Breast epithelium (tissue), 4 donors: ENCODE results near the gene PTPRN2. TPM values are rescaled to one million over a fixed set of nuclear protein-coding genes. Genes with fewer than 3 reads are reported as not detected.

Experiments
- DNase-seq, 2 donors: peaks; one replicate each; pipeline ENCODE4 v3.0.0-alpha.2; 2019; ENCODE audit warnings: low spot score in 2 of 2
- H3K27ac ChIP-seq, 2 donors: fragments of 200-600 bp; sonication (generic) in 1 of 2; one replicate each; pipeline ENCODE4 v1.5.1; 2016 to 2019; ENCODE audit warnings: mild to moderate bottlenecking in 1 of 2
- H3K27me3 ChIP-seq, 2 donors: fragments of 200-600 bp; sonication (generic) in 1 of 2; one replicate each; pipeline versions ENCODE4 v1.5.1 to v1.6.0; 2017 to 2019; ENCODE audit warnings: control low read depth in 1 of 2, mild to moderate bottlenecking in 1 of 2
- H3K36me3 ChIP-seq: fragments of 200-600 bp; one replicate; pipeline ENCODE4 v1.5.1; 2019
- H3K4me1 ChIP-seq, 2 donors: fragments of 200-600 bp; sonication (generic); one replicate each; pipeline ENCODE4 v1.5.1; 2016 to 2019; ENCODE audit warnings: control low read depth in 1 of 2
- H3K4me3 ChIP-seq, 3 donors: fragments of 200-600 bp; sonication (generic); 1 replicate in 2 of 3; 2 replicates in 1 of 3; pipeline ENCODE4 v1.5.1; 2016 to 2019; ENCODE audit warnings: mild to moderate bottlenecking in 3 of 3, moderate library complexity in 2 of 3
- H3K9me3 ChIP-seq, 2 donors: fragments of 200-600 bp; sonication (generic) in 1 of 2; one replicate each; pipeline ENCODE4 v1.5.1; 2016 to 2019; ENCODE audit warnings: control low read depth in 1 of 2
- CTCF ChIP-seq, 3 donors: fragments of 450-650 bp; IDR thresholded peaks; one replicate each; pipeline ENCODE4 v1.5.1; 2016 to 2017; ENCODE audit warnings: antibody characterized with exemption in 3 of 3, mild to moderate bottlenecking in 3 of 3, moderate library complexity in 3 of 3
- POLR2A ChIP-seq: fragments of 450-650 bp; IDR thresholded peaks from one replicate; pipeline ENCODE4 v1.6.1; 2016; ENCODE audit warnings: antibody characterized with exemption, mild to moderate bottlenecking, moderate library complexity
- POLR2AphosphoS5 ChIP-seq, 3 donors: sonication (generic); formaldehyde crosslinking; IDR thresholded peaks; one replicate each; pipeline ENCODE4 v1.6.1; 2017; ENCODE audit warnings: antibody characterized with exemption in 3 of 3
- intact Hi-C: fragments of 100-400 bp; cut with DNase I; formaldehyde crosslinking; loops from one replicate; pipeline ENCODE4 v1.15.1; 2023; ENCODE audit warnings: low total_unique reads
- total RNA-seq, 3 donors: library from RNA; depleted of rRNA; stranded (reverse); fragments of >200 nt; gene quantifications; one replicate each; pipeline ENCODE4 v1.1.0, GENCODE V29; 2016

The PTPRN2 gene
- total RNA-seq, 3 donors from 2014 or later: 1.6 to 2.2 (median 2.2) TPM

GRCh38 chr7:157840914-157841772 lies 746.5 kb downstream of the PTPRN2 start:
- Histone ChIP-seq H3K9me3 (peaks cover 0 to 5% of the 10 kb centered on the region in 2 donors), H3K4me1 (no peaks in the 10 kb centered on the region), H3K36me3 (no peaks in the 10 kb centered on the region), H3K27me3 (no peaks in the 10 kb centered on the region), H3K4me3 (no peak overlapping the region), H3K27ac (no peak overlapping the region)
- no peak for TF ChIP-seq CTCF (IDR thresholded peaks at IDR 0.05)
- no peak for TF ChIP-seq POLR2AphosphoS5 (IDR thresholded peaks at IDR 0.05)
- no peak for TF ChIP-seq POLR2A
- intact Hi-C loops: no loop called here
- no peak for DNase-seq

- Histone ChIP-seq H3K4me3 (no peak overlapping the region), H3K27me3 (no peaks in the 10 kb centered on the region), H3K9me3 (no peaks in the 10 kb centered on the region), H3K4me1 (no peaks in the 10 kb centered on the region), H3K36me3 (no peaks in the 10 kb centered on the region), H3K27ac (no peak overlapping the region)
- DNase-seq: no peak
- no peak for TF ChIP-seq CTCF (IDR thresholded peaks at IDR 0.05)
- no peak for TF ChIP-seq POLR2AphosphoS5 (IDR thresholded peaks at IDR 0.05)
- no peak for TF ChIP-seq POLR2A
- intact Hi-C loops: no loop called here
These were observed 747.3 kb downstream of the PTPRN2 start for GRCh38 chr7:157840174-157840913.

- Histone ChIP-seq H3K9me3 (no peaks in the 10 kb centered on the region), H3K4me3 (no peak overlapping the region), H3K27ac (no peak overlapping the region), H3K27me3 (no peaks in the 10 kb centered on the region), H3K36me3 (no peaks in the 10 kb centered on the region), H3K4me1 (no peaks in the 10 kb centered on the region)
- intact Hi-C loops: no loop called here
- DNase-seq: no peak
- TF ChIP-seq POLR2A: no peak
- TF ChIP-seq CTCF (IDR thresholded peaks at IDR 0.05): no peak
- no peak for TF ChIP-seq POLR2AphosphoS5 (IDR thresholded peaks at IDR 0.05)
These were observed 747.9 kb downstream of the PTPRN2 start for GRCh38 chr7:157839672-157840167.

GRCh38 chr7:157839226-157839625 lies 748.4 kb downstream of the PTPRN2 start:
- TF ChIP-seq POLR2A (no peak), CTCF (IDR thresholded peaks at IDR 0.05) (no peak), POLR2AphosphoS5 (IDR thresholded peaks at IDR 0.05) (no peak)

GRCh38 chr7:157837561-157837960 lies 750.1 kb downstream of the PTPRN2 start:
- DNase-seq: no peak
- Histone ChIP-seq H3K4me1 (no peaks in the 10 kb centered on the region), H3K9me3 (no peaks in the 10 kb centered on the region), H3K4me3 (no peak overlapping the region), H3K27ac (no peak overlapping the region), H3K36me3 (no peaks in the 10 kb centered on the region), H3K27me3 (no peaks in the 10 kb centered on the region)
- intact Hi-C loops: no loop called here
- TF ChIP-seq CTCF (IDR thresholded peaks at IDR 0.05): no peak
- TF ChIP-seq POLR2AphosphoS5 (IDR thresholded peaks at IDR 0.05): no peak
- TF ChIP-seq POLR2A: no peak

More at GRCh38 chr7:157839226-157839625, 748.4 kb downstream of the PTPRN2 start:
- no peaks in the 10 kb centered on the region for H3K4me1 ChIP-seq
- H3K27me3 ChIP-seq: no peaks in the 10 kb centered on the region
- intact Hi-C loops: no loop called here
- H3K27ac ChIP-seq: no peak overlapping the region
- no peak overlapping the region for H3K4me3 ChIP-seq
- no peak for DNase-seq
- no peaks in the 10 kb centered on the region for H3K9me3 ChIP-seq
- H3K36me3 ChIP-seq: no peaks in the 10 kb centered on the region
